AG20443 (cell line): ENCODE measurements around the gene KRT40.

Experiments used
- DNase-seq: peaks from one replicate; pipeline ENCODE4 v3.0.0; 2012; ENCODE audit warnings: low spot score, mixed read lengths

KRT40 gene

GRCh38 chr17:40952154-40952553, 32.0 kb downstream of the KRT40 start:
- DNase-seq = no peak

- DNase-seq = no peak
Observed at GRCh38 chr17:40951011-40951622, 33.0 kb downstream of the KRT40 start.

GRCh38 chr17:40950176-40950575, 34.0 kb downstream of the KRT40 start:
- DNase-seq = no peak

- no peak for DNase-seq
Observed at GRCh38 chr17:40949418-40949817, 34.7 kb downstream of the KRT40 start.

- no peak for DNase-seq
Observed at GRCh38 chr17:40947929-40948328, 36.2 kb downstream of the KRT40 start.

GRCh38 chr17:40945414-40945813, 38.7 kb downstream of the KRT40 start:
- DNase-seq = no peak

- DNase-seq = no peak
Observed at GRCh38 chr17:40944531-40944930, 39.6 kb downstream of the KRT40 start.

GRCh38 chr17:40942553-40942952, 41.6 kb downstream of the KRT40 start:
- DNase-seq = no peak

GRCh38 chr17:40940266-40940665, 43.9 kb downstream of the KRT40 start:
- DNase-seq = no peak

- DNase-seq = peak; percentile 34
Observed at GRCh38 chr17:40938981-40939380, 45.1 kb downstream of the KRT40 start.

GRCh38 chr17:40937384-40937819, 46.7 kb downstream of the KRT40 start, which contains the start of gene KRT23:
Gene KRT23, minus strand, starts transcription at chr17:40937646. Its CDS starts 1,043 bp downstream, at chr17:40936603.
- DNase-seq = no peak

- DNase-seq = no peak
Observed at GRCh38 chr17:40936976-40937375, 47.1 kb downstream of the KRT40 start.

GRCh38 chr17:40936437-40936971, 47.6 kb downstream of the KRT40 start:
- DNase-seq = no peak

- DNase-seq = no peak
Observed at GRCh38 chr17:40935624-40936023, 48.5 kb downstream of the KRT40 start.

- no peak for DNase-seq
Observed at GRCh38 chr17:40932608-40933007, 51.5 kb downstream of the KRT40 start.

GRCh38 chr17:40931311-40931710, 52.8 kb downstream of the KRT40 start:
- no peak for DNase-seq
